ENCODE results near the gene MORN2.

MORN2 gene

GRCh38 chr2:38892819-38893218 is 17.0 kb downstream of the MORN2 start:
- no peak for DNase-seq

- DNase-seq = no peak
Observed at GRCh38 chr2:38898256-38898655, 22.5 kb downstream of the MORN2 start.

DNA sequence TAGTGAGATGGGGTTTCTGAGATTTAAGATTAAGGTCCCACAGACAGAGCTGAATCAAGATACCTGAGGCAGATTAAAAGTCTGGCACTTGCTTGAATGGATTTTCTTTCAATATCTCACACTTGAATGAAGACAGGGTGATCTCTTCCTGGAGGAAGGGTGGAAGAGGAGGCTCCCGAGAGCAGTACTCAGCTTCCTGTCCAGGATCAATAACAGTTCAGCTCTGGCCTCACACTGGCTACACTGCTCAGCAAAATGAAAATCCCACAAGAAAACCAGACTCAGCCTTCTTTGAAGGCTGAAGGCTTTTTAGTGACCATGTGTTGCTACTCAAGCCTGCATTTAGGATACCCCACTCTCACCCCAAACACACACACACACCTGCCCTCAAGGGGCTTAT is 24.9 kb downstream of the MORN2 start:
- DNase-seq = no peak

DNA sequence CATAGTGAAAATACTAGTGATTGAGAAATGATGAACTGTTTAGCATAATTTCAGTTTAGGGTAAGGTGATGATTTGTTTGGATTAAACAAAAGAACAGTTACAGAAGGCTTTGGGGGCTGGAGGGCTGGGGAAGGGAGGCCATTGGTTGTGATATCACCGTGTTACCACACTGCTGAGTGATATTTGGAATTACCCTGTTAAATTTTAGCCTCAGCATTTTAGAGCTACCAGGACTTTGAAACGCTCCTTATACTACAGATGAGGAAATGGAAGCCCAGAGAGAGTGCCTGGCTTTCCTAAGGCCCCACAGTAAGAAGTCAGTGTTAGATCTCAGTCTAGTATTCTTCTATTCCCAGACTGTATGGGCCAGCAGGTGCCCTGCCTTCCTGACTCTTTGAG is 29.5 kb downstream of the MORN2 start:
- no peak for DNase-seq

DNA sequence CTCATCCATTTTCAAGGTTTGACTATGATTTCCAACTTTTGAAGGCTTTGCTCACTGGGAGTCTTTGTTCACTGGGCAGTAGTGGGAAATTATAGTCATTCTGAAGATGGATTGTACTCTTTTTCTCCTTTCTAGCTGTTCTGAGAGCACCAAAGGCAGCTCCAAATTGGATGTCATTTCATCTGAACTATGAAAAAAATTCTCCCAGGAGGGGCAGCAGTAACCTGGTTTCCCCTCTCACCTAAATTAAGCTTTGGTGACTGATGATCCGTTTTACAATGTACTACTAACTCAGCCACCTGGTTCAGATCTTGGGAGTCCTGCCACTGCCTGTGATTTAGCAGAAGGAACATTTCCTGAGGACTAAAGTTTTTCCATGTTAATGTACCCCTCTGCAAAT is 31.5 kb downstream of the MORN2 start:
- DNase-seq = no peak

GRCh38 chr2:38907743-38908562 is 32.2 kb downstream of the MORN2 start:
- DNase-seq = no peak

GRCh38 chr2:38909872-38910271 is 34.1 kb downstream of the MORN2 start:
- no peak for DNase-seq

- no peak for DNase-seq
Observed at GRCh38 chr2:38911191-38911590, 35.4 kb downstream of the MORN2 start.

DNA sequence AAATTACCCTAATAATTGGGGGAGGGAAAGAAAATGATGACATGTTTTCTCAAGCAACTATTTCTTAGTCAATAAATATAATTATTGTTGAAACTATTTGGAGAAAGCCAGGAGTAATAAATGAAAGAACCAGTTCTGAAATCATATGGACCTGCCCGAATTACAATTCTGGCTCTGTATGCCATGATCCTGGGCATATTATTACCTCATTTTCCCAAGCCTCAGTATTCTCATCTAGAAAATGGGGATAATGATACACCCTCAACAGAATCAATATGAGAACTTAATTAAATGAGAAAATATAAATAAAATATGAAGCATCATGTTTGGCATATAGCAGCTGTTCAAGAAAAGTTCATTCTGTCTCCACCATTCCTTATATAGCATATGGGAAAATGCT is 36.8 kb downstream of the MORN2 start:
- no peak for DNase-seq

GRCh38 chr2:38922389-38922788 is 46.6 kb downstream of the MORN2 start:
- DNase-seq = no peak

DNA sequence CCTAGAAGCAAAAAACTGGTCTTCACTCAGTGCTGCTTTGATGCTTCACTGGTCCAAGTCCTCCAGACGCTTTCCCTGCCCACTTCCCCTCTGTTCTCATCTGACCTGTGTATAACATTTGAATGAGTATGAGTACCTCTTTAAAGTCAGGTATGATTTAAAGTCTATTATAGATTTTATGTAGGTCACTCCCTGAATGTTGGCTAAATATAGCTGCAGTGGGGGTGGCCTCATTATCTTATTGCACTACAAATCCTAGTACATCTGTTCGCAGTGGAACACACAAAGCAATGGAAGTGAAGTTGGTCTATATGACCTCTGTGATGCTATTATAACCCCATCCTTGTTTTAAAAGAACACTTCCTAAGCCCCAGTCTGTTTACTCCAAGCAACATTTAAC is 47.1 kb downstream of the MORN2 start:
- DNase-seq = no peak

DNA sequence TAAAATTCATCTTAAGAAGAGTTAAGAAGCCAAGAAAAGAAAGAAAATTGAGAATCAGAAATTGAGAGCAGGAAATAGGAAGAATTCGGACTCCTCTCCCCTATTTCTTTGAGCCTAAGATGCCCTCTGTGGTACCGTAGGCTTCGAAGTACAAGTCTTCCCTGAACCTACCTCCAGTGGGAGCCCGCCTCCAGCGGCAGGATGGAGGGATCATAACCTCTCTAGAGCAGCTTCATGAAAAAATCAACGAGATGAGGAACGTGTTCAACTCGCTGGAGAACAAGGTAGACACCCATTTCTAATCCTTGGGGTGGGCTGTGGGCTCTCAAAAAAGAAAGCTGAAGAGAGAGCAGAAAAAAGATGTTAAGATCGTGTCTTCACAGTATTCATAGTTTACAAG is 50.2 kb downstream of the MORN2 start:
- DNase-seq = no peak

DNA sequence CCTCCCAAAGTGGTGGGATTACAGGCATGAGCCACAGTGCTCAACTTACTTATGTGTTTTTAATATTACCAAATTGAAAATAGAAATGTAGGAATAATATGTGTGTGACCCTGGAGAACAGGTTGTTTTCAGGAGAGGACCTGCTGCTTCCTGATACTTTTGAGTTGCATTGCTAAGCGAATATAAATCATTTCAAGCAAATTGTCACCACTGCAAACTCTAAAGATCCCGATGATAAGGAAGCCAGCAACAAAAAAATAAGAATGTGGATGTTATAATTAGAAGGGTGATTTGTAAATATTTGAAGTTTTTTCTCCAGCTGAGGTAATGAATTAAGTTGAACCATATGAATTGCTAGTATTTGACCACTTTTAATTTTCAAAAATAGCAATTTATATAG is 54.8 kb downstream of the MORN2 start:
- DNase-seq = no peak
